Activated CD8-positive, alpha-beta T cell treated with anti-CD3 and anti-CD28 coated beads for 36 hours (primary cell): ENCODE measurements around the gene BCL11B. TPM values are rescaled to one million over a fixed set of nuclear protein-coding genes. Genes with fewer than 3 reads are reported as not detected.

Source experiments
- ATAC-seq: fragments of 200-7000 bp; cut with Tn5 transposase; one replicate; pipeline ENCODE4 v1.10.0; 2021; ENCODE audit warnings: mild to moderate bottlenecking, moderate library complexity
- CTCF ChIA-PET: fragments of 350-600 bp; sonication (Branson Sonifier 250); formaldehyde crosslinking; loops from one replicate; lab custom pipeline; 2021; ENCODE audit warnings: antibody characterized with exemption; lab: Charles Lee
- POLR2A ChIA-PET: fragments of 350-600 bp; sonication (Branson Sonifier 250); formaldehyde crosslinking; loops from one replicate; lab custom pipeline; 2021; ENCODE audit warnings: antibody characterized with exemption; lab: Charles Lee
- DNase-seq: peaks from one replicate; pipeline ENCODE4 v3.0.0-alpha.2; 2020
- H3K27ac Mint-ChIP-seq: one replicate; pipeline ENCODE4 v1.8.0; 2021; ENCODE audit warnings: mild to moderate bottlenecking, mixed read lengths
- H3K27me3 Mint-ChIP-seq: one replicate; pipeline ENCODE4 v1.8.0; 2021; ENCODE audit warnings: mixed read lengths
- H3K36me3 Mint-ChIP-seq: one replicate; pipeline ENCODE4 v1.8.0; 2021; ENCODE audit warnings: low read depth, mixed read lengths
- H3K4me1 Mint-ChIP-seq: one replicate; pipeline ENCODE4 v1.8.0; 2021; ENCODE audit warnings: low read depth, mixed read lengths
- H3K4me3 Mint-ChIP-seq: one replicate; pipeline ENCODE4 v1.8.0; 2021; ENCODE audit warnings: mild to moderate bottlenecking, moderate library complexity, mixed read lengths
- H3K9me3 Mint-ChIP-seq: one replicate; pipeline ENCODE4 v1.8.0; 2021; ENCODE audit warnings: mixed read lengths
- CTCF ChIP-seq: fragments of 200-600 bp; IDR thresholded peaks from one replicate; pipeline ENCODE4 v1.8.0; 2022; ENCODE audit warnings: antibody characterized with exemption, mild to moderate bottlenecking
- intact Hi-C: fragments of 100-400 bp; cut with micrococcal nuclease; formaldehyde crosslinking; loops from one replicate; pipeline ENCODE4 v1.10.0; 2022
- total RNA-seq, 2 experiments: library from RNA; stranded (reverse); gene quantifications; one replicate each; pipeline ENCODE4 v1.2.3, GENCODE V29; 2021

Gene BCL11B
- total RNA-seq, 2 experiments from 2014 or later: 48.5 to 53.0 TPM

- ATAC-seq (no peak), DNase-seq (no peak)
- H3K27me3 Mint-ChIP-seq: peaks cover 2% of the 10 kb centered on the region
- ChIA-PET POLR2A (no interaction called here), CTCF (interaction anchor here (1.0 to 1.2 kb wide), 2 partner anchors 11 to 140 kb away, joined by 3 read pairs; no protein-coding TSS in a partner anchor)
- intact Hi-C loops: no loop called here
- H3K4me3 Mint-ChIP-seq: no peak overlapping the region
- TF ChIP-seq CTCF: no peak
- H3K4me1 Mint-ChIP-seq: peaks cover 42% of the 10 kb centered on the region
- no peak overlapping the region for H3K27ac Mint-ChIP-seq
- H3K9me3 Mint-ChIP-seq: no peaks in the 10 kb centered on the region
- H3K36me3 Mint-ChIP-seq: peaks cover under 1% of the 10 kb centered on the region
Observed at GRCh38 chr14:99276482-99276881, 4.5 kb upstream of the BCL11B start.

- H3K27me3 Mint-ChIP-seq: peaks cover 2% of the 10 kb centered on the region
- H3K36me3 Mint-ChIP-seq: peaks cover 4% of the 10 kb centered on the region
- intact Hi-C loops: no loop called here
- H3K27ac Mint-ChIP-seq: no peak overlapping the region
- POLR2A ChIA-PET: interaction anchor here (0.5 to 15.9 kb wide), 5 partner anchors 14 to 1297 kb away, joined by 4 to 496 read pairs (median 5); no protein-coding TSS in a partner anchor
- H3K4me1 Mint-ChIP-seq: peaks cover 33% of the 10 kb centered on the region
- no peak for ATAC-seq
- no peaks in the 10 kb centered on the region for H3K9me3 Mint-ChIP-seq
- TF ChIP-seq CTCF: no peak
- CTCF ChIA-PET: interaction anchor here (0.6 to 2.1 kb wide), 8 partner anchors 8 to 1136 kb away, joined by 3 to 8 read pairs (median 4); no protein-coding TSS in a partner anchor
- DNase-seq: peak; percentile 33
- peak overlapping the region; percentile 81 for H3K4me3 Mint-ChIP-seq
Observed at GRCh38 chr14:99275222-99275584, 3.2 kb upstream of the BCL11B start.

GRCh38 chr14:99274346-99275221, 2.6 kb upstream of the BCL11B start:
- ChIA-PET CTCF (interaction anchor here (0.6 to 2.1 kb wide), 9 partner anchors 9 to 1135 kb away, joined by 3 to 8 read pairs (median 3); no protein-coding TSS in a partner anchor), POLR2A (interaction anchor here (0.5 to 15.9 kb wide), 6 partner anchors 13 to 1296 kb away, joined by 3 to 496 read pairs (median 4); no protein-coding TSS in a partner anchor)
- Mint-ChIP-seq H3K4me1 (peaks cover 33% of the 10 kb centered on the region), H3K9me3 (no peaks in the 10 kb centered on the region), H3K4me3 (peak overlapping the region; percentile 86), H3K36me3 (peaks cover 7% of the 10 kb centered on the region), H3K27me3 (peaks cover 2% of the 10 kb centered on the region), H3K27ac (peak overlapping the region; percentile 96)
- DNase-seq (peak; percentile 65), ATAC-seq (peak; percentile 14)
- peak; percentile 37 for TF ChIP-seq CTCF
- intact Hi-C loops: loop anchor here (5.0 kb wide), 1 partner anchor 1297 kb away; no protein-coding TSS in a partner anchor

- intact Hi-C loops: loop anchor here (5.0 kb wide), 1 partner anchor 1297 kb away; no protein-coding TSS in a partner anchor
- Mint-ChIP-seq H3K36me3 (peaks cover 13% of the 10 kb centered on the region), H3K27ac (peak overlapping the region; percentile 96)
Observed at GRCh38 chr14:99273766-99274345, 1.9 kb upstream of the BCL11B start.

More at GRCh38 chr14:99273766-99274345, 1.9 kb upstream of the BCL11B start:
- Mint-ChIP-seq H3K4me1 (peaks cover 33% of the 10 kb centered on the region), H3K9me3 (no peaks in the 10 kb centered on the region), H3K4me3 (peak overlapping the region; percentile 86), H3K27me3 (peaks cover 2% of the 10 kb centered on the region)
- ATAC-seq: no peak
- TF ChIP-seq CTCF: no peak
- CTCF ChIA-PET: interaction anchor here (1.0 to 2.1 kb wide), 5 partner anchors 13 to 1134 kb away, joined by 3 to 8 read pairs (median 6); no protein-coding TSS in a partner anchor
- POLR2A ChIA-PET: interaction anchor here (0.7 to 15.9 kb wide), 5 partner anchors 12 to 71 kb away, joined by 3 to 496 read pairs (median 15); no protein-coding TSS in a partner anchor
- peak; percentile 72 for DNase-seq
